ENCODE measurements around the gene MXRA8.

Gene MXRA8

DNA sequence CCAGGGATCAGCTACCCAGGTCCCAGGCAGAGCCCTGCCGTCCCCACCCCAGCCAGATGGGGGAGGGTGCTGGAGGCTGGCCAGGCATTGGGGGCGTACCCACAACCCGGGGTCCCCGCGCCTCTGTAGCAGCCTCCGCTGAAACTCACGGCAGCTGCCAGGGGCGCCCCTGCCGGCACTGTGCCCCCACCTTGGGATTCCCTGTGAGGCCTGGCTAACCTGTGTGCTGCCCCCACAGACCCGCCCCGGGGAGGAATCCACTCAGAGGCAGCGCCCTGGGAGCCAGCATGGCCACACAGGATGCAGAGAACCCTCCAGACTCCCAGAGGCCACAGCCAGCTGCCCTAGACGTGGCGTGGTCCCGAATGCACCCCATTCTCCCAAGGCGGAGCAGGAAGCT is 13.0 kb downstream of the MXRA8 start:
- Histone ChIP-seq H3K27me3 (ENCODE audit: low read depth, low read length) (no peaks in the 10 kb centered on the region), H3K9me3 (ENCODE audit: control insufficient read depth in 1 of 2, low read length in 2 of 2) (no peaks in the 10 kb centered on the region), H3K4me3 (ENCODE audit: low read depth in 1 of 2, low read length in 2 of 2) (no peak overlapping the region), H3K27ac (ENCODE audit: low read length) (no peak overlapping the region), H3K36me3 (ENCODE audit: control insufficient read depth in 1 of 2, insufficient read depth in 2 of 2, low read length in 2 of 2) (peaks cover 3 to 15% of the 10 kb centered on the region in 2 donors), H3K4me1 (ENCODE audit: control insufficient read depth in 1 of 2, insufficient read depth in 2 of 2, low read length in 2 of 2) (peaks cover 9 to 40% of the 10 kb centered on the region in 2 donors)

DNA sequence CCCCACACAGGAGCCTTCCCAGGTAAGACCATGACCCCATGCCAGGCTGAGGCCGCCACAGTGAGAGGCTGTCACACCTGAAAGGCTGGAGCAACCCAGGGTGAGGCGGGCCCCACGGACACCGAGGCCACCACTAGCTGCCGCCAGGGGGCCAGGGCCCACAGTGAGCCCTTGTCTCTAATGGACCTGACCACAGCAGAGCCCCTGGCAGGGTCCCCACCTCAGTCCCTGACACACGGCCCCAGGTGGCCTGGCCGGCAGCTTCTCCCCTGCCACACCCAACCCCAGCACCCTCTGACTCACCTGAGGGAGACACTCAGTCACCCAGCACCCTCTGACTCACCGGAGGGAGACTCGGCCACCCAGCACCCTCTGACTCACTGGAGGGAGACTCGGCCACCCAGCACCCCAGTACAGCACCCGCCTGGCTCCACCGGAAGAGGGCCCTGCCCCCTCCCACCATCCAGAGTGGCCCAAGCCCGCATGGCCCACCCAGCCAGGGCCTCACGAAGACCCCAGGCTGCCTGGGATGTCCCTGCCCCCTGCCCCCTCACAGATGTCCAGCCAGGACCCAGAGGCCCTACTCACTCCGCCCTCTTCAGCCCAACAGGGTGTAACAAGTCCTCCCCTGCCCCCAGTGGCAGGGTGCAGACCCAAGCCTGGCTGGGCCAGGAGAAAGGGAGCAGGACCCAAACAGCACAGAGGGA is 13.5 kb downstream of the MXRA8 start:
- Histone ChIP-seq H3K9me3 (ENCODE audit: control insufficient read depth in 1 of 2, low read length in 2 of 2) (no peaks in the 10 kb centered on the region), H3K27ac (ENCODE audit: low read length) (no peak overlapping the region), H3K4me3 (ENCODE audit: low read depth in 1 of 2, low read length in 2 of 2) (no peak overlapping the region), H3K36me3 (ENCODE audit: control insufficient read depth in 1 of 2, insufficient read depth in 2 of 2, low read length in 2 of 2) (peaks cover 3 to 21% of the 10 kb centered on the region in 2 donors), H3K27me3 (ENCODE audit: low read depth, low read length) (no peaks in the 10 kb centered on the region), H3K4me1 (ENCODE audit: control insufficient read depth in 1 of 2, insufficient read depth in 2 of 2, low read length in 2 of 2) (peaks cover 9 to 40% of the 10 kb centered on the region in 2 donors)

DNA sequence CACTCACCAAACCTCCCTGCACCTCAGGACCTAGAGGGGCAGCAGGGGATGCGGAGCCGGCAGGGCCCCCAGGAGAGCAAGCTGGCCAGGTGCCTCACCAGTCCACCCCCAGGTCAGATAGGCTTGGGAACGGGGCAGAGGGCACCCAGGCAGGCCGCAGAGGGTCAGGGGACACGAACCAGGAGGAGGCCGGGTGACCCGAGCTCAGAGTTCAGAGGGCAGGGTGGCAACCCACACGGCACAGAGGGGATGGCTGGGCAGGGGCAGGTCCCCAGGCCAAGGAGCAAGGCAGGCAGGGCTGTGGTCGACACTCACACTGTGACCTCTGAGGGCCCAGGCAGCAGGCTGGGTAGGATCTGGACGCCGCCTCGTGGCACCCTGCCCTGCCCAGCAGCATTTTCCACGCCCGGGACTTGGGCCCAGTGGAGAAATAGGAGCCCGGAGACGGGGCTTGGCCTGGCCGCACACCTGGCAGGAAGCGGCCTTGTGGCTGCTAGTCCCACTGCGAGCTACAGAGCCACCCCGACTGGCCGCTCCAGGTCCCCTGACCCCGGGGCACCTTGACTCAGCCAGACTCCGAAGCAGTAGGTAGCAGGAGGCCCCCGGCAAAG is 14.4 kb downstream of the MXRA8 start:
- Histone ChIP-seq H3K27ac (ENCODE audit: low read length) (no peak overlapping the region), H3K36me3 (ENCODE audit: control insufficient read depth in 1 of 2, insufficient read depth in 2 of 2, low read length in 2 of 2) (peaks cover 3 to 28% of the 10 kb centered on the region in 2 donors), H3K4me3 (ENCODE audit: low read depth in 1 of 2, low read length in 2 of 2) (no peak overlapping the region), H3K4me1 (ENCODE audit: control insufficient read depth in 1 of 2, insufficient read depth in 2 of 2, low read length in 2 of 2) (peaks cover 9 to 40% of the 10 kb centered on the region in 2 donors), H3K27me3 (ENCODE audit: low read depth, low read length) (no peaks in the 10 kb centered on the region), H3K9me3 (ENCODE audit: control insufficient read depth in 1 of 2, low read length in 2 of 2) (no peaks in the 10 kb centered on the region)

DNA sequence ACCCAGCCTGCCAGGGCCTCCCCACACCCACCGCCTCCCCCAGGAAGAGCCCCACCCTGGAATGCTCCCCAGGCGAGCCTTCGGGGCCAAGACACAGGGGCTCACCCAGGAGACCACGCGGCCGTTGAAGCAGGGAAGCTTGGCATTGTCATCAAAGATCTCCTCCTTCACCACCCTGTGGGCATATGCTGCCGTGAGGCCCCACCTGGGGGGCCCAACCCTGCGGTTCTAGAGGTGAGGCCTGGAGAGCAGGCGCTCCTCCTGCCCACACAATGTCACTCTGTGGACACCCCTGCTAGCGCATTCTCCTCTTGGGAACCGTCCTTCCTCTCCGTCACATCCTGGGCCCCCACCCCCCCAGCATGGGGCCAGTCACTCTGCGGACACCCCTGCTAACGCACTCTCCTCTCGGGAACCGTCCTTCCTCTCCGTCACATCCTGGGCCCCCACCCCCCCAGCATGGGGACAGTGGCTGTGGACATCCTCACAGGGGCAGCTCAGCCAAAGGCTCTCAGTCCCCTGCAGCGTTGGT is 15.7 kb downstream of the MXRA8 start:
- H3K4me1 ChIP-seq (ENCODE audit: control insufficient read depth in 1 of 2, insufficient read depth in 2 of 2, low read length in 2 of 2), result peaks cover 9 to 31% of the 10 kb centered on the region in 2 donors
- no peaks in the 10 kb centered on the region for H3K27me3 ChIP-seq (ENCODE audit: low read depth, low read length)
- no peaks in the 10 kb centered on the region for H3K9me3 ChIP-seq (ENCODE audit: control insufficient read depth in 1 of 2, low read length in 2 of 2)
- H3K36me3 ChIP-seq (ENCODE audit: control insufficient read depth in 1 of 2, insufficient read depth in 2 of 2, low read length in 2 of 2), result peaks cover 3 to 39% of the 10 kb centered on the region in 2 donors
- no peak overlapping the region for H3K27ac ChIP-seq (ENCODE audit: low read length)
- no peak overlapping the region for H3K4me3 ChIP-seq (ENCODE audit: low read depth in 1 of 2, low read length in 2 of 2)

DNA sequence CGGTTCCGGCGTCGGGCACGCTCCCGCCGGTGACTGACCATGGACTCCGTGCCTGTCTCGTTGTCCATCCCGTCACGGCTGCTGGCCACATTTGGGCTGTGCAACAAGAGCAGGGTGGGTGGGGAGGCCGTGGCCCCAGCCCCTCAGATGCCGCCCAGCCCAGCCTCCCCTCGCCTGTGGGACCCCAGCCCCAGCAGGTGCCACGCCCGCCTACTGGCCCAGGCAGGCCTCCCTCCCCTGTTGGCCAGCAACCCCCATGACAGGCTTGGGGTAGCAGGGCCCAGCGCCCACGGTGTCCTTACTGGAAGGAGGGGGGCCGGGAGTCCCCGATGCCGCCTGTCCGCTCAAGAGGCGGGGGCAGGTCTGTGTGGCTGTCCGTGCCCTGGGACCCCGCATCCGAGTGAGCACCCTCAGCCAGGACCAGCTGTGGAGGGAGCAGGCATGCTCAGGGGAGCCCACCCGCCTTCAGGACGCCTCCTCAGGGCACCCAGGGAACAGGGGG is 16.2 kb downstream of the MXRA8 start:
- H3K36me3 ChIP-seq (ENCODE audit: control insufficient read depth in 1 of 2, insufficient read depth in 2 of 2, low read length in 2 of 2), result peaks cover 3 to 44% of the 10 kb centered on the region in 2 donors
- H3K4me3 ChIP-seq (ENCODE audit: low read depth in 1 of 2, low read length in 2 of 2), result no peak overlapping the region
- no peaks in the 10 kb centered on the region for H3K27me3 ChIP-seq (ENCODE audit: low read depth, low read length)
- H3K9me3 ChIP-seq (ENCODE audit: control insufficient read depth in 1 of 2, low read length in 2 of 2), result no peaks in the 10 kb centered on the region
- peaks cover 3 to 26% of the 10 kb centered on the region in 2 donors for H3K4me1 ChIP-seq (ENCODE audit: control insufficient read depth in 1 of 2, insufficient read depth in 2 of 2, low read length in 2 of 2)
- H3K27ac ChIP-seq (ENCODE audit: low read length), result no peak overlapping the region

DNA sequence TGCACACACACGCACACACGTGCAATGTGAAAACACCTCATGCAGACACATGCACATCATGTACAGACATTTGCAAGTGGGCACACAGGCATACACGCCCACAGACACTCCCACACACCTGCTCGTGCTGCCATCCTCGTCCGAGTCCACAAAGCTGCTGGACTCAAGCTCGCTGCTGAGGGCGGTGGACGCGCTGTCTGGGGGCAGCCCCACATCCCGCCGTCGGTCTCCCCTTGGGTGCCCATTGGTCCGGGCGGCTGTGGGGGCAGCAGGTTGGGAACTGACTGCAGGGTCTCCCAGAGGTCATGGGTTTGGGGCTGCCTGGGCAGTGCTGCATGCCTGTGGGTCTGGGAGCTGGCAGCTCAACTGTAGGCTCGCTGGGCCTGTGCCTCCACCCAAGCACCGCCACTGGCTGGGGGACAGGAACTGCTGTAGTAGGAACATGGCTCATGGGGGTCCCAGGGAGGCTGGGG is 16.8 kb downstream of the MXRA8 start:
- no peaks in the 10 kb centered on the region for H3K9me3 ChIP-seq (ENCODE audit: control insufficient read depth in 1 of 2, low read length in 2 of 2)
- no peak overlapping the region for H3K4me3 ChIP-seq (ENCODE audit: low read depth in 1 of 2, low read length in 2 of 2)
- H3K36me3 ChIP-seq (ENCODE audit: control insufficient read depth in 1 of 2, insufficient read depth in 2 of 2, low read length in 2 of 2), result peaks cover 3 to 48% of the 10 kb centered on the region in 2 donors
- H3K4me1 ChIP-seq (ENCODE audit: control insufficient read depth in 1 of 2, insufficient read depth in 2 of 2, low read length in 2 of 2), result peaks cover 0 to 21% of the 10 kb centered on the region in 2 donors
- no peak overlapping the region for H3K27ac ChIP-seq (ENCODE audit: low read length)
- H3K27me3 ChIP-seq (ENCODE audit: low read depth, low read length), result no peaks in the 10 kb centered on the region

DNA sequence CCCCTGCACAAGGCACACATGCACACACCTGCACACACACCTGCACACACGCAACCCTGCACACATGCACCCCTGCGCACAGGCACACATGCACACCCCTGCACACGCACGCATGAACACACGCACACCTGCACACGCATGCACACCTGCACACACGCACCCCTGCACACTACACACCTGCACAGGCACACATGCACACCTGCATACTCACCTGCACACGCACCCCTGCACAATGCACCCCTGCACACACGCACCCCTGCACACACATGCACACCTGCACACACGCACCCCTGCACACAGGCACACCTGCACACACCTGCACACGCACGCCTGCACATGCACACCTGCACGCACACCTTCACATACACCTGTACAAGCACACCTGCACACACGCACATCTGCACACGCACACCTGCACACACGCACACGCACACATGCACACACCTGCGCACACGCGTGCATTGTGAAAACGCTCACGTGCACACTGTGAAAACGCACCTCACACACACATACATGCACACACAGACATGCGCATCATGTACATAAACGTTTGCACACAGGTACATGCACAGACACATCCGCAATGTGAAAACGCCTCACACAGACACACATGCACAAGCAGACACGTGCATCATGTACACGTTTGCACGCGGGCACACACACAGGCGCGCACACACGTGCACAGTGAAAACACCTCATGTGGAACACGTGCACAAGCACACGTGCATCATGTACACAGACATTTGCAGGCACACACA is 17.4 kb downstream of the MXRA8 start:
- Histone ChIP-seq H3K4me1 (ENCODE audit: control insufficient read depth in 1 of 2, insufficient read depth in 2 of 2, low read length in 2 of 2) (peaks cover 0 to 14% of the 10 kb centered on the region in 2 donors), H3K36me3 (ENCODE audit: control insufficient read depth in 1 of 2, insufficient read depth in 2 of 2, low read length in 2 of 2) (peaks cover 3 to 53% of the 10 kb centered on the region in 2 donors)

DNA sequence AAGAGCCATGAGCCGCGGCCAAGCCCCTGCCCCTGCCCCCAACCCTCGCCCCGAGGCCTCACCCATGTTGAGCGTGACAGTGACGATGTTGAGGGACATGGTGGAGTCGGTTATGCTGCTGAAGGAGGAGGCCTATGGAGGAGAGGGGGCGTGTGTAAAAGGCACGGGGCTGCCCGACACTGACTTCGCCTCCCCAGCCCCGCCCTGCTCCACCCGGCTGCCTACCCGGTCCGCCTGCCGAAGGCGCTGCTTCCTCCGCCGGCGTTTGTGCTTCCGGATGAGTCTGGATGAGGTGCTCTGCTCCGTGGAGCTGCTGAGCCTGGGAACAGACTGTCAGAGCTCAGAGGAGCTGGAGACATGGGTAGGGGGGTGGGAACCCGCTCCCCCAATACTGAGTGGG is 18.2 kb downstream of the MXRA8 start:
- H3K36me3 ChIP-seq (ENCODE audit: control insufficient read depth in 1 of 2, insufficient read depth in 2 of 2, low read length in 2 of 2), result peaks cover 3 to 57% of the 10 kb centered on the region in 2 donors
- H3K4me1 ChIP-seq (ENCODE audit: control insufficient read depth in 1 of 2, insufficient read depth in 2 of 2, low read length in 2 of 2), result peaks cover 0 to 7% of the 10 kb centered on the region in 2 donors
- H3K4me3 ChIP-seq (ENCODE audit: low read depth in 1 of 2, low read length in 2 of 2), result no peak overlapping the region
- no peak overlapping the region for H3K27ac ChIP-seq (ENCODE audit: low read length)
- no peaks in the 10 kb centered on the region for H3K27me3 ChIP-seq (ENCODE audit: low read depth, low read length)
- no peaks in the 10 kb centered on the region for H3K9me3 ChIP-seq (ENCODE audit: control insufficient read depth in 1 of 2, low read length in 2 of 2)

More for the DNA sequence above, 17.4 kb downstream of the MXRA8 start:
- Histone ChIP-seq H3K4me3 (ENCODE audit: low read depth in 1 of 2, low read length in 2 of 2) (no peak overlapping the region), H3K27me3 (ENCODE audit: low read depth, low read length) (no peaks in the 10 kb centered on the region), H3K9me3 (ENCODE audit: control insufficient read depth in 1 of 2, low read length in 2 of 2) (no peaks in the 10 kb centered on the region), H3K27ac (ENCODE audit: low read length) (no peak overlapping the region)

DNA sequence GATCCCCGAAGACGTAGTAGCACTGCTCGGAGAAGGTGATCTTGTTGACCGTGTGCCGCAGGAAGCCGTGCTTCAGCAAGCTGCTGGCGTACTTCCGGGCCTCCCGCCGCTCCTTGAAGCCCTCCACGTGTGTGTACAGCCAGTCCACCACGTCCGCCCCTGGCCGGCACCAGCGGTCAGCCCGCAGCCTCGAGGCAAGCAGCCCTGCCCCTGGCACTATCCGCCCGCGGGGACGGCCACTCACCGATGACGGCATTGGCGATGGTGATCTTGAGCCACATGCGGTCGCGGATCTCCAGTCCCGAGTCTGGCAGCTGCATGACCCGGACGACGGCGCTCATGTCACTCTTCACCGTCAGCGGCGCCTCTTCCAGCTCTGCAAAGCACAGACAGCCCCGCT is 20.1 kb downstream of the MXRA8 start:
- Histone ChIP-seq H3K36me3 (ENCODE audit: control insufficient read depth in 1 of 2, insufficient read depth in 2 of 2, low read length in 2 of 2) (peaks cover 3 to 57% of the 10 kb centered on the region in 2 donors), H3K27me3 (ENCODE audit: low read depth, low read length) (no peaks in the 10 kb centered on the region), H3K4me3 (ENCODE audit: low read depth in 1 of 2, low read length in 2 of 2) (no peak overlapping the region), H3K4me1 (ENCODE audit: control insufficient read depth in 1 of 2, insufficient read depth in 2 of 2, low read length in 2 of 2) (no peaks in the 10 kb centered on the region), H3K27ac (ENCODE audit: low read length) (no peak overlapping the region), H3K9me3 (ENCODE audit: control insufficient read depth in 1 of 2, low read length in 2 of 2) (no peaks in the 10 kb centered on the region)

DNA sequence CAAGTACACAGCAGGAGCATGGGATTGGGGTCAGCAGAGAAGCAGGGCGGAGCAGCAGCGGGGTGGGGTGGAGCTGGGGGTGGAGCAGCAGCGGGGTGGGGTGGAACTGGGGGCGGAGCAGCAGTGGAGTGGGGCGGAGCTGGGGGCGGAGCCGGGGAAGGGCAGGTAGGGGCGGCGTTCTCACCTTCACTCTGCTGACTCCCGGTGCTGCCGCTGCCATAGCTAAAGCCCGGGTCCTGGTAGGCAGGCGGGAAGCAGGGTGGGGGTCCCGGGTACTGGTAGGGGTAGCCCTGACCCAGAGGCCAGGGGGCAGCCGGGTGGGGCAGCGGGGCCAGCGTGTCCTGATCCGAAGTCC is 20.6 kb downstream of the MXRA8 start:
- Histone ChIP-seq H3K4me3 (ENCODE audit: low read depth in 1 of 2, low read length in 2 of 2) (no peak overlapping the region), H3K9me3 (ENCODE audit: control insufficient read depth in 1 of 2, low read length in 2 of 2) (no peaks in the 10 kb centered on the region), H3K4me1 (ENCODE audit: control insufficient read depth in 1 of 2, insufficient read depth in 2 of 2, low read length in 2 of 2) (no peaks in the 10 kb centered on the region), H3K27me3 (ENCODE audit: low read depth, low read length) (no peaks in the 10 kb centered on the region), H3K27ac (ENCODE audit: low read length) (no peak overlapping the region), H3K36me3 (ENCODE audit: control insufficient read depth in 1 of 2, insufficient read depth in 2 of 2, low read length in 2 of 2) (peaks cover 3 to 57% of the 10 kb centered on the region in 2 donors)
